HEK293 (cell line): Measurements from ENCODE around the gene MED29.

Source experiments
- CTCF ChIP-seq: fragments of 450-650 bp; formaldehyde crosslinking; IDR thresholded peaks from 2 replicates; pipeline ENCODE4 v1.5.1; 2016; ENCODE audit warnings: missing biosample characterization, missing genetic modification characterization
- KLF1 ChIP-seq: fragments of 450-650 bp; formaldehyde crosslinking; IDR thresholded peaks from 2 replicates; pipeline ENCODE4 v1.5.1; 2016; ENCODE audit warnings: missing biosample characterization, missing genetic modification characterization
- KLF17 ChIP-seq: fragments of 450-650 bp; formaldehyde crosslinking; IDR thresholded peaks from 2 replicates; pipeline ENCODE4 v1.5.1; 2016; ENCODE audit warnings: missing biosample characterization, missing genetic modification characterization
- MEIS1 ChIP-seq: sonication (generic); formaldehyde crosslinking; IDR thresholded peaks from 2 replicates; pipeline ENCODE4 v1.8.1; 2022; ENCODE audit warnings: missing genetic modification reagents, mild to moderate bottlenecking, borderline replicate concordance
- OVOL3 ChIP-seq: fragments of 450-650 bp; formaldehyde crosslinking; IDR thresholded peaks from 2 replicates; pipeline ENCODE4 v1.5.1; 2016; ENCODE audit warnings: missing biosample characterization, missing genetic modification characterization
- SP3 ChIP-seq: fragments of 450-650 bp; formaldehyde crosslinking; IDR thresholded peaks from 2 replicates; pipeline ENCODE4 v1.5.1; 2016; ENCODE audit warnings: missing biosample characterization, missing genetic modification characterization
- ZNF112 ChIP-seq: fragments of 450-650 bp; formaldehyde crosslinking; IDR thresholded peaks from 2 replicates; pipeline ENCODE4 v1.5.0; 2017; ENCODE audit warnings: missing biosample characterization, missing genetic modification characterization
- ZNF121 ChIP-seq: fragments of 450-650 bp; formaldehyde crosslinking; IDR thresholded peaks from 2 replicates; pipeline ENCODE4 v1.5.1; 2016; ENCODE audit warnings: missing biosample characterization, missing genetic modification characterization
- ZNF184 ChIP-seq: fragments of 450-650 bp; IDR thresholded peaks from 2 replicates; pipeline ENCODE4 v1.5.1; 2018; ENCODE audit warnings: missing biosample characterization, mild to moderate bottlenecking, missing genetic modification characterization
- ZNF202 ChIP-seq: fragments of 450-650 bp; formaldehyde crosslinking; IDR thresholded peaks from 2 replicates; pipeline ENCODE4 v1.5.1; 2016; ENCODE audit warnings: missing biosample characterization, missing genetic modification characterization, borderline replicate concordance
- ZNF433 ChIP-seq: fragments of 450-650 bp; formaldehyde crosslinking; IDR thresholded peaks from 2 replicates; pipeline ENCODE4 v1.5.1; 2016; ENCODE audit warnings: missing biosample characterization, missing genetic modification characterization, low read depth
- ZNF514 ChIP-seq: fragments of 450-650 bp; formaldehyde crosslinking; IDR thresholded peaks from 2 replicates; pipeline ENCODE4 v1.5.1; 2016; ENCODE audit warnings: missing biosample characterization, missing genetic modification characterization
- ZNF529 ChIP-seq: fragments of 450-650 bp; formaldehyde crosslinking; IDR thresholded peaks from 2 replicates; pipeline ENCODE4 v1.5.1; 2017; ENCODE audit warnings: missing genetic modification characterization, missing biosample characterization; ENCODE audit not compliant: insufficient replicate concordance
- ZNF544 ChIP-seq: fragments of 450-650 bp; formaldehyde crosslinking; IDR thresholded peaks from 2 replicates; pipeline ENCODE4 v1.5.0; 2017; ENCODE audit warnings: missing biosample characterization, missing genetic modification characterization
- ZNF560 ChIP-seq: fragments of 450-650 bp; formaldehyde crosslinking; IDR thresholded peaks from 2 replicates; pipeline ENCODE4 v1.5.1; 2017; ENCODE audit warnings: missing biosample characterization, missing genetic modification characterization, borderline replicate concordance
- ZNF623 ChIP-seq: fragments of 450-650 bp; formaldehyde crosslinking; IDR thresholded peaks from 2 replicates; pipeline ENCODE4 v1.5.1; 2016; ENCODE audit warnings: missing biosample characterization, missing genetic modification characterization
- ZNF624 ChIP-seq: fragments of 450-650 bp; formaldehyde crosslinking; IDR thresholded peaks from 2 replicates; pipeline ENCODE4 v1.5.1; 2017; ENCODE audit warnings: missing biosample characterization, missing genetic modification characterization
- TF ChIP-seq, protein P1 (sequence below): fragments of 450-650 bp; formaldehyde crosslinking; conservative IDR thresholded peaks from 2 replicates; pipeline ENCODE4 v1.5.1; 2016; ENCODE audit warnings: low read depth, missing biosample characterization, missing genetic modification characterization
- TF ChIP-seq, protein P2 (sequence below): fragments of 450-650 bp; formaldehyde crosslinking; IDR thresholded peaks from 2 replicates; pipeline ENCODE4 v1.5.1; 2016; ENCODE audit warnings: missing biosample characterization, missing genetic modification characterization
- TF ChIP-seq, protein P3 (sequence below): fragments of 450-650 bp; formaldehyde crosslinking; IDR thresholded peaks from 2 replicates; pipeline ENCODE4 v1.5.1; 2016; ENCODE audit warnings: missing biosample characterization, missing genetic modification characterization
- TF ChIP-seq, protein P4 (sequence below): fragments of 450-650 bp; formaldehyde crosslinking; IDR thresholded peaks from 2 replicates; pipeline ENCODE4 v1.5.1; 2016; ENCODE audit warnings: missing biosample characterization, missing genetic modification characterization
- TF ChIP-seq, protein P5 (sequence below): fragments of 450-650 bp; formaldehyde crosslinking; IDR thresholded peaks from 2 replicates; pipeline ENCODE4 v1.5.1; 2017; ENCODE audit warnings: missing biosample characterization, missing genetic modification characterization

MED29 gene

DNA sequence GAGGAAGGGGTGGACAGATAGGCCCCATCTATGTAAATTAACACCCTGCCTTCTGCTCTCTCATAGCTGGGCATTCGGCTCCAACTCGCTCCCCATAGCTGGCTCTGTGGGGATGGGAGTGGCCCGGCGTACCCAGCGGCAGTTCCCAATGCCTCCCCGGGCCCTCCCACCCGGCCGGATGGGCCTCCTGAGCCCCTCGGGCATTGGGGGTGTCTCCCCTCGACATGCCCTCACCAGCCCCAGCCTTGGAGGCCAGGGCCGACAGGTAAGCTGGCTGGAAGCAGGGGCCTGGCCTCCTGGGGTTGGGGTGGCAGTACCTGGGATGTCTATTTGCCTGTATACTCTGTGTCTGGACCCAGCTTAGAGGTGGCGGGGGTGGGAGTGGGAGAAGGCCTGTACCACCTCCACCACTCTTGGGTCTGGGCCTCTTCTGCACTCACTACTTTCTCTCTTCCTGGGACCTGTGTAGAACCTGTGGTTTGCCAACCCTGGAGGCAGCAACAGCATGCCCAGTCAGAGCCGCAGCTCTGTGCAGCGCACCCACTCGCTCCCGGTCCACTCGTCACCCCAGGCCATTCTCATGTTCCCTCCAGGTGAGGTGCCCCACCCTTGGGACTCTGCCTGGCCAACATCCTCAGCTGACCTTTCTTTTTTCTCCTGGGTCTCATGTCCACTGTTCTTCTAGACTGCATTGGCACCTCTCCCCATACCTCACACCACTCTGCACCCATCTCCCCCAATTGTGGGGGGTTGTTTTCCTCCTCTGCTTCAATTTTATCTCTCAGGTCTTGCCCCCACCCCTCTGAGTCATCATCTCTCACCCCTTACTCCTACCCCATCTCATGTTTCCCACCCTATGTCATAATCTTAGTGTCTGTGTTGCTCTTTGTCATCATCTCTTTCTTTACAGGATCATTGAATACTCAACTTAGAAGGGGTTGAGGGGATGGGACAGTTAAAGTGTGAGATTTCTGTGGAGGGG lies 10.4 kb upstream of the MED29 start (continued):
- TF ChIP-seq, protein P1, sequence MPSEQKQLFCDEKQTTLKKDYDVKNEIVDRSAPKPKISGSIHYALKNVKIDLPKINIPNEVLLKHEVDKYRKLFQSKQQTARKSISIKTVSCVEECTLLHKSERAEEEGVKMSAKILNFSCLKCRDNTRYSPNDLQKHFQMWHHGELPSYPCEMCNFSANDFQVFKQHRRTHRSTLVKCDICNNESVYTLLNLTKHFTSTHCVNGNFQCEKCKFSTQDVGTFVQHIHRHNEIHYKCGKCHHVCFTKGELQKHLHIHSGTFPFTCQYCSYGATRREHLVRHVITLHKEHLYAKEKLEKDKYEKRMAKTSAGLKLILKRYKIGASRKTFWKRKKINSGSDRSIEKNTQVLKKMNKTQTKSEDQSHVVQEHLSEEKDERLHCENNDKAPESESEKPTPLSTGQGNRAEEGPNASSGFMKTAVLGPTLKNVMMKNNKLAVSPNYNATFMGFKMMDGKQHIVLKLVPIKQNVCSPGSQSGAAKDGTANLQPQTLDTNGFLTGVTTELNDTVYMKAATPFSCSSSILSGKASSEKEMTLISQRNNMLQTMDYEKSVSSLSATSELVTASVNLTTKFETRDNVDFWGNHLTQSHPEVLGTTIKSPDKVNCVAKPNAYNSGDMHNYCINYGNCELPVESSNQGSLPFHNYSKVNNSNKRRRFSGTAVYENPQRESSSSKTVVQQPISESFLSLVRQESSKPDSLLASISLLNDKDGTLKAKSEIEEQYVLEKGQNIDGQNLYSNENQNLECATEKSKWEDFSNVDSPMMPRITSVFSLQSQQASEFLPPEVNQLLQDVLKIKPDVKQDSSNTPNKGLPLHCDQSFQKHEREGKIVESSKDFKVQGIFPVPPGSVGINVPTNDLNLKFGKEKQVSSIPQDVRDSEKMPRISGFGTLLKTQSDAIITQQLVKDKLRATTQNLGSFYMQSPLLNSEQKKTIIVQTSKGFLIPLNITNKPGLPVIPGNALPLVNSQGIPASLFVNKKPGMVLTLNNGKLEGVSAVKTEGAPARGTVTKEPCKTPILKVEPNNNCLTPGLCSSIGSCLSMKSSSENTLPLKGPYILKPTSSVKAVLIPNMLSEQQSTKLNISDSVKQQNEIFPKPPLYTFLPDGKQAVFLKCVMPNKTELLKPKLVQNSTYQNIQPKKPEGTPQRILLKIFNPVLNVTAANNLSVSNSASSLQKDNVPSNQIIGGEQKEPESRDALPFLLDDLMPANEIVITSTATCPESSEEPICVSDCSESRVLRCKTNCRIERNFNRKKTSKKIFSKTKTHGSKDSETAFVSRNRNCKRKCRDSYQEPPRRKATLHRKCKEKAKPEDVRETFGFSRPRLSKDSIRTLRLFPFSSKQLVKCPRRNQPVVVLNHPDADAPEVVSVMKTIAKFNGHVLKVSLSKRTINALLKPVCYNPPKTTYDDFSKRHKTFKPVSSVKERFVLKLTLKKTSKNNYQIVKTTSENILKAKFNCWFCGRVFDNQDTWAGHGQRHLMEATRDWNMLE (tag by site-specific recombination), result no peak
- TF ChIP-seq ZNF112, result no peak
- no peak for TF ChIP-seq CTCF (tag by site-specific recombination)
- no peak for TF ChIP-seq MEIS1 (CRISPR knock-in tag)
- no peak for TF ChIP-seq ZNF560 (tag by site-specific recombination)
- TF ChIP-seq, protein P2, sequence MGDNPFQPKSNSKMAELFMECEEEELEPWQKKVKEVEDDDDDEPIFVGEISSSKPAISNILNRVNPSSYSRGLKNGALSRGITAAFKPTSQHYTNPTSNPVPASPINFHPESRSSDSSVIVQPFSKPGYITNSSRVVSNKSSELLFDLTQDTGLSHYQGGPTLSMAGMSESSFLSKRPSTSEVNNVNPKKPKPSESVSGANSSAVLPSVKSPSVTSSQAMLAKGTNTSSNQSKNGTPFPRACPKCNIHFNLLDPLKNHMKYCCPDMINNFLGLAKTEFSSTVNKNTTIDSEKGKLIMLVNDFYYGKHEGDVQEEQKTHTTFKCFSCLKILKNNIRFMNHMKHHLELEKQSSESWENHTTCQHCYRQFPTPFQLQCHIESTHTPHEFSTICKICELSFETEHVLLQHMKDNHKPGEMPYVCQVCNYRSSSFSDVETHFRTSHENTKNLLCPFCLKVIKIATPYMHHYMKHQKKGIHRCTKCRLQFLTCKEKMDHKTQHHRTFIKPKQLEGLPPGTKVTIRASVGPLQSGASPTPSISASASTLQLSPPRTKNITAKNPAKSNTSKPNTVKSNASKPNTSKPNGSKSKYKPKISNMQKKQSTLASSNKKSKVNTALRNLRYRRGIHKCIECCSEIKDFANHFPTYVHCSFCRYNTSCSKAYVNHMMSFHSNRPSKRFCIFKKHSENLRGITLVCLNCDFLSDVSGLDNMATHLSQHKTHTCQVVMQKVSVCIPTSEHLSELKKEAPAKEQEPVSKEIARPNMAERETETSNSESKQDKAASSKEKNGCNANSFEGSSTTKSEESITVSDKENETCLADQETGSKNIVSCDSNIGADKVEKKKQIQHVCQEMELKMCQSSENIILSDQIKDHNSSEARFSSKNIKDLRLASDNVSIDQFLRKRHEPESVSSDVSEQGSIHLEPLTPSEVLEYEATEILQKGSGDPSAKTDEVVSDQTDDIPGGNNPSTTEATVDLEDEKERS, result no peak
- no peak for TF ChIP-seq ZNF433 (tag by site-specific recombination)
- TF ChIP-seq ZNF544, result no peak
- TF ChIP-seq ZNF184 (tag by site-specific recombination), result no peak
- no peak for TF ChIP-seq ZNF624 (tag by site-specific recombination)
- TF ChIP-seq SP3 (tag by site-specific recombination), result no peak
- TF ChIP-seq ZNF202, result no peak
- TF ChIP-seq ZNF514 (tag by site-specific recombination), result no peak
- TF ChIP-seq ZNF529 (tag by site-specific recombination), result no peak
- TF ChIP-seq, protein P3, sequence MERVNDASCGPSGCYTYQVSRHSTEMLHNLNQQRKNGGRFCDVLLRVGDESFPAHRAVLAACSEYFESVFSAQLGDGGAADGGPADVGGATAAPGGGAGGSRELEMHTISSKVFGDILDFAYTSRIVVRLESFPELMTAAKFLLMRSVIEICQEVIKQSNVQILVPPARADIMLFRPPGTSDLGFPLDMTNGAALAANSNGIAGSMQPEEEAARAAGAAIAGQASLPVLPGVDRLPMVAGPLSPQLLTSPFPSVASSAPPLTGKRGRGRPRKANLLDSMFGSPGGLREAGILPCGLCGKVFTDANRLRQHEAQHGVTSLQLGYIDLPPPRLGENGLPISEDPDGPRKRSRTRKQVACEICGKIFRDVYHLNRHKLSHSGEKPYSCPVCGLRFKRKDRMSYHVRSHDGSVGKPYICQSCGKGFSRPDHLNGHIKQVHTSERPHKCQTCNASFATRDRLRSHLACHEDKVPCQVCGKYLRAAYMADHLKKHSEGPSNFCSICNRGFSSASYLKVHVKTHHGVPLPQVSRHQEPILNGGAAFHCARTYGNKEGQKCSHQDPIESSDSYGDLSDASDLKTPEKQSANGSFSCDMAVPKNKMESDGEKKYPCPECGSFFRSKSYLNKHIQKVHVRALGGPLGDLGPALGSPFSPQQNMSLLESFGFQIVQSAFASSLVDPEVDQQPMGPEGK (tag by site-specific recombination), result peak; percentile 33; the same call in 1 of the 2 replicates
- TF ChIP-seq, protein P4, sequence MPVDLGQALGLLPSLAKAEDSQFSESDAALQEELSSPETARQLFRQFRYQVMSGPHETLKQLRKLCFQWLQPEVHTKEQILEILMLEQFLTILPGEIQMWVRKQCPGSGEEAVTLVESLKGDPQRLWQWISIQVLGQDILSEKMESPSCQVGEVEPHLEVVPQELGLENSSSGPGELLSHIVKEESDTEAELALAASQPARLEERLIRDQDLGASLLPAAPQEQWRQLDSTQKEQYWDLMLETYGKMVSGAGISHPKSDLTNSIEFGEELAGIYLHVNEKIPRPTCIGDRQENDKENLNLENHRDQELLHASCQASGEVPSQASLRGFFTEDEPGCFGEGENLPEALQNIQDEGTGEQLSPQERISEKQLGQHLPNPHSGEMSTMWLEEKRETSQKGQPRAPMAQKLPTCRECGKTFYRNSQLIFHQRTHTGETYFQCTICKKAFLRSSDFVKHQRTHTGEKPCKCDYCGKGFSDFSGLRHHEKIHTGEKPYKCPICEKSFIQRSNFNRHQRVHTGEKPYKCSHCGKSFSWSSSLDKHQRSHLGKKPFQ (tag by site-specific recombination), result no peak
- no peak for TF ChIP-seq OVOL3 (tag by site-specific recombination)
- TF ChIP-seq, protein P5, sequence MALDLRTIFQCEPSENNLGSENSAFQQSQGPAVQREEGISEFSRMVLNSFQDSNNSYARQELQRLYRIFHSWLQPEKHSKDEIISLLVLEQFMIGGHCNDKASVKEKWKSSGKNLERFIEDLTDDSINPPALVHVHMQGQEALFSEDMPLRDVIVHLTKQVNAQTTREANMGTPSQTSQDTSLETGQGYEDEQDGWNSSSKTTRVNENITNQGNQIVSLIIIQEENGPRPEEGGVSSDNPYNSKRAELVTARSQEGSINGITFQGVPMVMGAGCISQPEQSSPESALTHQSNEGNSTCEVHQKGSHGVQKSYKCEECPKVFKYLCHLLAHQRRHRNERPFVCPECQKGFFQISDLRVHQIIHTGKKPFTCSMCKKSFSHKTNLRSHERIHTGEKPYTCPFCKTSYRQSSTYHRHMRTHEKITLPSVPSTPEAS, result no peak
- 0 out of 2 replicates have a peak, but pooled peaks have one; percentile 24 for TF ChIP-seq KLF17 (tag by site-specific recombination)
- peak; percentile 42; the same call in 1 of the 2 replicates for TF ChIP-seq KLF1
- 0 out of 2 replicates have a peak, but pooled peaks have one; percentile 16 for TF ChIP-seq ZNF623
- TF ChIP-seq ZNF121 (tag by site-specific recombination), result no peak
